NCI-H748 (cell line): Measurements from ENCODE around the gene DNAH10.
"Not testable (repeated sequence)": the region's sequence is repeated elsewhere in the genome, so short reads cannot be mapped to it uniquely, and the experiment has no call there.

Experiments used
- DNase-seq: peaks from one replicate; lab custom pipeline; 2025; ENCODE audit not compliant: unreplicated experiment; lab: John Stamatoyannopoulos, UW

DNAH10 gene

DNA sequence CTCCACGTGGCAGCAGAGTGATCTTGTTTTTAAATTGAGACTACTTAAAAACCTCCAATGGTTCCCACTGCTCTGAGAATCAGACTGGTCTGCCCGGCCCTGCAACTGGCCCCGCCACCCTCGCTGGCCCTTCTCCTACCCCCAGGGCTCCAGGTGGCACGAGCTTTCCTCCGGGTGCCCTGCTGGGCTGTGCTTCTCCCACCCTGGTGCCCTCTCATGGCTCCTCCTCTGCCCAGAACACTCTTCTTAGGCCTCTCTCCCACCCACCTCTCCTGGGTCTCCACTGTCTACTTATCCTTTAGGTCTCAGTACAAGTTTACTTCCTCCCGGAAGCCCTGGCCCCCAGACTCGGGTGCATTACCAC, 184.0 kb downstream of the DNAH10 start:
- DNase-seq, result no peak

DNA sequence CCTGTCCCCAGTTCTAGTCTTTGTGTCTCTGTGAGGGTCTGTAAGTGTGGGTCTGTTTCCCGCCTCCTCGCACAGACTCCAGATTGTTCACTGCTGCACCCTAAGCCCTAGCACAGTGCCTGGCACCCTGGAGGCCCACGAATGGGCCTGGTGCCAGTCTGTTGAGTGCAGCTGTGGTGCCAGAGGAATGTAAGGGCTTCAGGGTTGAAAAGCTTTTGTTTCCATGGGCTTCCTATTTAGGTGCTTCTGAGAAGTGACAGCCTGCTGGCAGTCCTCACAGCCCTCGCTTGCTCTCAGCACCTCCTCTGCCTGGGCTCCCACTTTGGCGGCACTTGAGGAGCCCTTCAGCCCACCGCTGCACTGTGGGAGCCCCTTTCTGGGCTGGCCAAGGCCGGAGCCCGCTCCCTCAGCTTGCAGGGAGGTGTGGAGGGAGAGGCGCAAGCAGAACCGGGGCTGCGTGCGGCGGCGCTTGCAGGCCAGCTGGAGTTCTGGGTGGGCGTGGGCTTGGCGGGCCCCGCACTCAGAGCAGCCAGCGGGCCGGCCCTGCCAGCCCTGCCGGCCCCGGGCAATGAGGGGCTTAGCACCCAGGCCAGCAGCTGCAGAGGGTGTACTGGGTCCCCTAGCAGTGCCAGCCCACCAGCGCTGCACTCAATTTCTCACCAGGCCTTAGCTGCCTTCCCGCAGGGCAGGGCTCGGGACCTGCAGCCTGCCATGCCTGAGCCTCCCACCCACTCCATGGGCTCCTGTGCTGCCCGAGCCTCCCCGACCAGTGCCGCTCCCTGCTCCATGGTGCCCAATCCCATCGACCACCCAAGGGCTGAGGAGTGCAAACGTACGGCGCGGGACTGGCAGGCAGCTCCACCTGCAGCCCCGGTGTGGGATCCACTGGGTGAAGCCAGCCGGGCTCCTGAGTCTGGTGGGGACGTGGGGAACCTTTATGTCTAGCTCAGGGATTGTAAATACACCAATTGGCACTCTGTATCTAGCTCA, 184.7 kb downstream of the DNAH10 start:
- not testable (repeated sequence) for DNase-seq

DNA sequence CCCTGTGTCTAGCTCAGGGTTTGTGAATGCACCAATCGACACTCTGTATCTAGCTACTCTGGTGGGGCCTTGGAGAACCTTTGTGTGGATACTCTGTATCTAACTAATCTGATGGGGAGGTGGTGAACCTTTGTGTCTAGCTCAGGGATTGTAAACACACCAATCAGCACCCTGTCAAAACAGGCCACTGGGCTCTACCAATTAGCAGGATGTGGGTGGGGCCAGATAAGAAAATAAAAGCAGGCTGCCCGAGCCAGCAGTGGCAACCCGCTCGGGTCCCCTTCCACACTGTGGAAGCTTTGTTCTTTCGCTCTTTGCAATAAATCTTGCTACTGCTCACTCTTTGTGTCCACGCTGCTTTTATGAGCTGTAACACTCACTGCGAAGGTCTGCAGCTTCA, 185.4 kb downstream of the DNAH10 start:
- DNase-seq, result not testable (repeated sequence)

DNA sequence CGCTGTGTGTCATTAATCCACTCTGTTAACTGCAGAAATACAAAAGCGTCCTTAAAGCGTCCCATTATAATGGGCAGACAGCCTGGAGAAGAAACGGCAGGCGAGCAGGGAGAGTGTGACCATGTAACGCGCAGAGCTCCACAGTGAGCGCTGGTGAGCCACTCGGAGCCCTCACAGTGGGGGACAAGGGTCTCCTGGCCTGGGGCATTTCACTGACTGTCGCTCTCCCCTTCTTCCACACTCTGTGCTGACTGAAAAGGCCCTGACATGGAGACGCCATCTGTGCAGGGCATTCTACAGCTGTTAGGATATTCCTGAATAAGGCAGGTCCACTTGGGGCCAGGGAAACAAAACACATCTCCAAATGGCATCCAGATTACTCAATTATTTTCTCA, 186.3 kb downstream of the DNAH10 start:
- no peak for DNase-seq

DNA sequence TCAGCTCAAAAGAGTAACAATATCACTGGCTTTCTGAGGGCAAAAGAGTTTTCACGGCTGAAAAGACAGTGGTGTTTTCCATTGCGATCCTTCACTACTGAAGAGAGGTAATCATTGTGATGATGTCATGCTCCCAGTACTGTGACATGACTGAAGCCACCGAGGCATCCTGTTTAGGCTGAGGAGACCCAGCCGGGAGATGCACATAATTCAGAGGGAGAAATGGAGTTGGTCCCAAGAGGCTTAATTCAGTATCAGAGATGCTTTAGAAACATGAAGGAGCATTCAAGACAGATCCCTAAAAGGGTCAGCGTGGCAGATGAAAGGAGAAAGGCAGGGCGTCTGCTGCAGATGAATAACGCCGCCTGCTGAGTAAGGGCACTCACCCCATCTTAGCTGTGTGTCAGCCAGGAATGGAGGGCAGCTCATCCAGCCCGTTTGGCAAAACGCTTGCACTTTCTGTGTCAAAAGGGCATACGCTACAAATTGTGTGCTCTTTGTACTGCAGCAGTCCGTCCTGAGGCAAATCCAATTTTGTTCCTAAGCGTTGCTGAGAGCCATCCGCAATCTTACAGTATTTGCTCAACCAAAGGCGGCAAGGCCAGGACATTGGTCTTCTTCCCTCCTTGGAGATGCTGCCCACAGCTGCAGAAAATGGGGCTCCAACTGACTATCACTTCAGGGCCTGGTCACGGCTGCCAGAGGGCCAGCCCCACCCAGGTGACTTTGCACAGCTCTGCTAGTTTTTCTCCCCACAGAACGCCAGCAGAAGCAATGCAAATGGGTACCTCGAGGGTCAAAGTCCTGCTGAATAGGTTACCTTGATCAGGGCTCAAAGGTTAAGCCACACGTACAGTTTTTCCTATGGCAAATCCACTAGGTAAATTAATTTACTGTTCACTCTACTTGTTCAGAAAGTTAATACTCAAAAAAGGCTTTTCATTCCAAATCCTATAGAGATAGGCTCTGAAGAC, 187.0 kb downstream of the DNAH10 start:
- DNase-seq, result no peak

DNA sequence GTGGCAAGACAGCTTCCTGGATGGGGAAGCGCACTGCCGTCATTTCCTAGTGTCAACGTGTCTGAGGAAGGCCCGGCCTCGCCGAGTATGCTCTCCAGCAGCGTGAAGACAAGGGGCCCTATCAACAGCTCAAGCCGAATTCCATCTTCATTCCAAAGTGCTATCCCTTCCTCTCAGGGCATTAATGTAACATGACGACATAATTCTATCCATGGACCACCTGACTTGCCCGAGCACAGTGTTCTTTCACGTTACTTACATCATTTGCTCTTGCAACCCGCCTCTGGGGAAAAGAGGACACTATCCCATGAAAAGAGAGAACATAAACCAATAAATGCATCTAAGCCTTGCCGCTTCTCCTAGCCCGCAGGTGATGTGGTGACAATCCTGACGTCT, 187.7 kb downstream of the DNAH10 start:
- no peak for DNase-seq

DNA sequence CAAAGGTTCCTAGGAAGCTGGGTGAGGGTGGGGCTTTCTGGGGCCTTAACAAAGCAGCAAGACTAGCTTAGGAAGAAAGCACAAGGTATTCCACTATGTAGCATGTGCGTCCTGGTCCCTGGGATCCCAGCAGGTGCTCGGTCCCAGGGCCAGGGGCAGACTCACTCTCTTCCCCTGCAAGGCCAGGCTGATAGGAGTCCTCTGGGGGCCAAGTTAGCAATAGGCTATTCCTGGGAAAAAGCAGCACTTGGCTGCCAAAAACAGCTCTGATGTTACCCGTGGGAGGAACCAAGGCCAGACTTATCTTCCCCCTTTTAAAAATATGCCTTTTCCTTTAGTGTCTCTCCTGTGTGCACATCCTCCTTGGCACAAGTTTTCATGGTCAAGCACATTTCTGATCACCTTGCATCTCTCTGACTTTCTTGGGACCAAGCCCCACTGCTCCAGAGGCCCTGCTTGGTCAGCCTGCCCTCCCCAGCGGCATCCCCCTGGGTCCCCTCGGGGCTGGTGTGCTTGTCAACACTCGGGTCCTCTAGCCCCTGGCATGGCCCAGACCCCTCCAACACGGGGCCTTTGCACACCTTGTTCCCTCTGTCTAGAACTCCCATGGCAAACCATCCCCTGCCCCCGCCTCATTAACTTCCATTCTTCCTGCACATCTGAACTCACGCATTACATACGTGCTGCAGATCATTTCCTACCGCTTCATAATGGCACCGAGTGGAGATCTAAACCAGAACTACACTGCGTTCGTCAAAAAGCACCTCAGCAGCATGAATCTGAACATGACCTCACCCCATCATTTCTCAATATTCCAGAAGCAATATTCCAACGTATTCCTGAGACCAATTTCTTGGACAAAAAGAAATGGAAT, 188.6 kb downstream of the DNAH10 start:
- no peak for DNase-seq

DNA sequence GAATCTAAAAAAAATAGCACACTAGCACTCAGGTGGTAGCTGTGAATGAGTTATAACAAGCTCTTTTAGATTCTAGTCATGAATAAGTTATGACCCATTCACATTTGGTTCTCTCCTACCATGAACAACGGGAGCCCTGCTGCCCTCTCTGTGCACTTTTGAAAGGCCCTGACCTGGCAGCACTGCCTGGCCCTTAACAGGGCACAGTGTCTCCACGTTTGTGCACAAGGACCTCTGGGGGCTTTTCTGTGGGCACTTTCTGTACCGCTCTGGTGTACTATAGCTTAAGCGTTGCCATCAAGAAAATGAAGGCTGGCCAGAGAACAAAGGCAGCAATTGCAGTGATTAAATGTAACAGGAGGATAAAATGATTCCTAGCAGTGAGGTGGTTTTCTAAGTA, 189.4 kb downstream of the DNAH10 start:
- no peak for DNase-seq

DNA sequence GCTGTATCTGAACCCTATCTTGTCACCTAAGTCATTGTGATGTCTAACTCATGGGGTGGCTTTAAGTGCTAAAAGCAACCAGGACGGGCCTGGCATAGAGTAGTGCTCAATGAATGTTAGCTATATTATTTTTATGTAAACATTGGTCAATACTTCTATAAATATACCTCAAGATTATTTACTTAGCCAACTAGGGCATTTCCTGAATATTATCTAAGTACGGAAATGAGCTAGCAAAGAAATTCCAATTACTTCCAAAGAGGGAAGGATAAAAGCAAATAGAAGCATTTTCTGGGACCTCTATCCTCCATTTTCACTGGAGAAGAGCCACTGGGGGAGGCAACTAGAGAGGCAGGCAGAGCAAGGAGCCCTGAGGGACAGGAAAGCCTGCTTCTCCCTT, 189.9 kb downstream of the DNAH10 start:
- no peak for DNase-seq

DNA sequence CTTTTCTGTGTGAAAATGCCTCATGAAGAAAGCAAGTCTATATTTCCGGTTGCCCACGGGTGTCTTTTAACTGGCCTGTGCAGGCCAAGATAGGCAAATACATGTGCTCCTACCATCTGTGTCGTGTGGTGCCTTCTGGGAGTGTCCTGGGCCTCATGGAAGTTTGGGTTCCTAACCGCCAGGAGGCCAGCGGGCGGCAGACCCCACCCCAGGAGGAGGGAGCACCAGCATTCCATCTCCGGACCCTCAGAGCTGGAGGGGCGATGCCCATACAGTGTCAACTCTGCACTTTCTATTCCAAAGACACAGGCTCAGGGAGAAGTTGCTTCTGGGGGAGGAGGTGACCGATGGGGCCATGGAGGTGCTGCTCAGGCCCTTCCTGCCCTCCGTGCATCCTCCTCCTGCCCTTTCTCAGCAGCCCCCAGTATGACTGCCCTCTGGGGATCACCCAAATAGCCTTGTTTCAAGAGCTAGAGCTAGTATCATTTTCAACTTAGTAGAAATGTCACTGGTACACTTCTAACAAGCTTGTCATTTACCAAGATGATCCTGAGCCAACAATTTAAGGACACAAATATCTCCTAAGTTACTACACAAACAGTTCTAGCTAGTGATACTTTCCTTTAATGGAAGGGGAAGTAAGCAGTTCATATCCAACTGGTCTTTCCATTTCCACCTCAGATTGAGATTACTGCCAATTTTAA, 192.7 kb downstream of the DNAH10 start:
- DNase-seq, result no peak

DNA sequence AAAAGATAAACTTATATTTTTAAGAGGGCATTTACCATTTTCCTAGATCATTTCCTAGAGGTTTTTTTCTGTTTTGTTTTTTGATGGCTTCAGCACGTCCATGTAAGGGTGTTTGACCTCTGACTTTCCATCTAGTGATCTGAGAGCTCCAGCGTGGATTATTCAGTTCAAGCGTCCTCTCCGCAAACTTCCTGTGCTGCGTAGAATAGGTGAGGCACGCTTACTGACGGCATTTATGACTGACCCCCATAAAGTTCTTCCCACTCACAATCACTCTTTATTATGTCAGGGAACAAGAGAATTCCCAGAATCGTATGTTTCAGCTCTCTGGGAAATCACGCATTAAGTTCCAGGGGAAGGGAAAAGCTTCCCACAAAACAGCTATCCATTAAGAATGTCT, 194.1 kb downstream of the DNAH10 start:
- no peak for DNase-seq

DNA sequence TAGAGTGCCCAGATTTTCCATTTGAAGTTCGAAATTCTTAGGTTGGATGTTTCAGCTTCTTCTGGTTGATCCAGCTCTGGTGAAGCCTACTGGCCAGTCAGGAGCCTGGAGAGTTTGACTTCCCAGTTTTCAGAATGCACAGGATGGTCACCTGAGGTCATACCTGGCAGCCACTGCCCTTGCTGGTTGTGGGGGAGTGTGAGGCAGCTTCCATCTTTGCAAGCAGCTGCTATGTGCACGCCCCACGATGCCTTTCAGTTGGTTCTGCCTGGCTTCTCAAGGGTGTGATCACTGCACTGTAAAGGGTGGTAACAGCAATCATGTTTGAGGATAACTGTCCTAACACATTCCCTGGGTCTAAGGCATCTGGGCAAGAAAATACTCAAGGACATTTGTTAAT, 195.1 kb downstream of the DNAH10 start:
- no peak for DNase-seq

DNA sequence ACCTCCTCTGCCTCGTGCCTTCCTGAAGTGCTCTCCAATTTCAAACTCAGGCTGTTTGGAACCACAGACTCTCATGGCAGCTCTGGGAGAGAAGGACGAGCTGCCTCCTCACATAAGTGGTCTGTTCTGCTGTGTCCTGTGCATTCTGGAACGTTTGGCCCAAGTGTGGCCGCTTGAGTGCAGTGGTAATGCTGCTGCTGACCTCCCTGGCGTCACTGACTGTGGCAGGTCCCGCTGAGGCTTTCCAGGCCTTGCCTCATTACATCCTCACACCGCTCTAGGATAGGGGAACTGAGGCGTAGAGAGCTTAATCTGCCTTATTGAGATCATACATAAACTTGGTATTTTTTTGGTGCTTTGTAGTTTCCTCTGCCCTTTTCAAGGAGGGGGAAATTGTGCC, 196.4 kb downstream of the DNAH10 start:
- no peak for DNase-seq

DNA sequence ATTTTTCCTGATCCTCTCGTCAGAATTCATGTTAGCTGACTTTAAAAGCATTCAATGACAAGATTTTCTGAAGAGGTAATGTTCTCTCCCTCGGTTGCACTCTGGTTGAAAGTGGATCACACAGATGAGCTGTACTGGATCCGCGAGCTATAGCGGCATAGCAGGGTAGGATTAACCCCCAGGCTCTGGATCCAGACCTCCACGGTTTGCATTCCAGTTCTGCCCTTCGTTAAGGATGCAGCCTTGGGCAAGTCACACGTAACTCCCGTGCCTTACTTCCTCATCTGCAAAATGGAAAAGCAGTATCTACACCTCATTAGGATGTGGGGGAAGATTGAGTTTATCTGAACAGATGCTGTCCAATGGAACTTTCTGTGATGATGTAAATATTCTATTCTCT, 196.8 kb downstream of the DNAH10 start:
- no peak for DNase-seq

DNA sequence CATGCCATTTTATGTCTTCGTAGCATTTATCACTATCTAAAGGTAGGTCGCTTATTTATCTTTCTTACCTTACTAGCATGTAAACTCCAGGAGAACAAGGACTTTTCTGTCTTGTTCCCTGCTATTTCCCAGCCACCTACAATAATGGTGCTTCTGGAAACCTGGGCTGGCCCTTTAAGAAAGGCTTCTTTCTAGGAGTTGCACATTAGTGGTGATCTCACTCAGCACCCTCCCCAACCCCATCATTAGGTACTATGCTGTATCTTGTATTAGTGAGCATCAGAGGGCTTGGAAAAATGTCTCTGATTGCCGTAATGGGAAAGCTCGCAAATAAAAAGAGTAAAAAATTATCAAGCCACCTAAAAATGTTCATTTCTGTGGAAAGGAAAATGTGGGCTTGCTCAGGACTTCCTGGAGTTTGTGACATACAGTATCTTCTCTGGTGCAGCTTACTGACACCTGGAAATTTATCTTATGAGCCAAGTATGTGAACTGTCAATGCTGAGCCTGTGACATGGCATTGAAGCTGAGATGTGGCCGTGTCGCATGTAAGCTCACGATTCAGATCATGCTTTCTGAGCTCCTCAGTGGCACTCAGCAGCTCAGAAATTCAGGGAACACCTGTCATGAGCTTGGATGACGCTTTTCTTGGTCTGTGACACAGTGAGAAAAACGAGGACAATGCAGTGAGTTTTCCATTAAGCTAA, 198.1 kb downstream of the DNAH10 start:
- no peak for DNase-seq

DNA sequence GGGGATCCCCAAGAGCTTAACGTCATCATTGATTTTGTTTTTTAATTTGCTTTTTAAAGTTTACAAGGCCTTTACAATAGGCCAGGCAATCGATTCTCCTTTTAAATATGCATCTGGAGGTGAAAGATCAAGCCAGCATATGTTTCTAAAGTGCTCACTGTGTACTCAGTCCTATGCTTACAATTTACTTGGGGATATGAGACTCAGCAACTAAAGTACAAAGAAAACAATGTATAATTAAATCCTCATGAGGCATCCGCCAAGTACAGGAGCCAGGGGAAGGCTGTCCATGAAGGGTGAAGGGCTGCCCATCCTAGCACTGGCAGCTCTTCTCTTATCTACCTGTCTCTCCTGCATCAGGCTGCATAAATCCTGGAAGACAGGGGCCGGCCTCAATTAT, 198.8 kb downstream of the DNAH10 start:
- peak; percentile 19 for DNase-seq

DNA sequence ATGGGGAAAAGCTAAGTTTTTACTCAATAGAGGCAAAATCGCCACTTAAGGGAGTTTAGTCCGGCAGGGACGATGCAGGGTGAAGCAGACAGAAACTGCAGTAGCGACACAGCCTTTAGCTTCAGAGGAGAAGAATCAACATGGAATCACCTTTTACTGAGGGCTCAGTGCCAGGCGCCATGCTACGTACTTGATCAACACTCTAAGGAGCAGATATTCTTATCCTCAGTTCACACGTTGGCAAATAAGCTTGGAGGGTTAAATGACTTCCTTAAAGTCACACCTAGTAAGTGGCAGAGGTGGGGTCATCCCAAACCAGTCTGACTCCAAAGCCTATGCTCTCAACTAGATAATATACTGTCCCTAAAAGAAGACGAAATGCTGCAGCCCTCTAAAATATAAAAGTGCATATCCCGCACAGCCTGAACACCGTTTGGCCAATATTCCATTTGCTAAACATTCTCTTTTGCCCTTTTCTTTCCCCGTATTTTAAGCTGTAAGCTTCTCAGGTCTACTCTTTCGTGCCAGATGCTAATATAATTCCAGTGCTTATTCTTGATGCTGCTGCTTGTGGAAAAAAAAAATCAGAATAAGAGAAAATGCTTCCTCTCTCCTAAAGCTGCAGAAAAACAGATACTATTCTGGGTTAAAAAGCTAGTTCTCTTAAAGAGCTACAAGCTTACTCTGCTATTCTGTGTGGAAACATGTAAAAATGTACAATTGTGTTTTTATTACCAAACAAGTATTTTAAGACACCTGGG, 199.7 kb downstream of the DNAH10 start:
- no peak for DNase-seq

DNA sequence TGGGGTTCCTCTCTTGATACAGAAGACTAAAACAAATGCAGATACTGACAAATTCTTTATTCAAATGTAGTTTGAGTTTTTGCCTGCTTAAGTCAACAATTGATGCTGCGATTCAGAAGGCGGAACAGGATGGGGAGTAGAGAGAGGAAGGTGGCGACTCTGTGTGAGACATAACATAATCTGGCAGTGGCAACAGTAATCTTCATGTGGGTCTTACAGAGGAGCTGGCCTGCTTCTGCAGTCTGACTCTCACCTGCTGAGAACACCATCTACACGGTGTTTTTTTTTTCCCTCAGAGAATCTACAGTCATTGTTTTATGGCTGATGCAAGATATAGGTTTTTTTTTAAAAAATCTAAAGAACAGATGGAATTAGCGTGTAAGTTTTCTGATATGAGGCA, 200.4 kb downstream of the DNAH10 start:
- no peak for DNase-seq

DNA sequence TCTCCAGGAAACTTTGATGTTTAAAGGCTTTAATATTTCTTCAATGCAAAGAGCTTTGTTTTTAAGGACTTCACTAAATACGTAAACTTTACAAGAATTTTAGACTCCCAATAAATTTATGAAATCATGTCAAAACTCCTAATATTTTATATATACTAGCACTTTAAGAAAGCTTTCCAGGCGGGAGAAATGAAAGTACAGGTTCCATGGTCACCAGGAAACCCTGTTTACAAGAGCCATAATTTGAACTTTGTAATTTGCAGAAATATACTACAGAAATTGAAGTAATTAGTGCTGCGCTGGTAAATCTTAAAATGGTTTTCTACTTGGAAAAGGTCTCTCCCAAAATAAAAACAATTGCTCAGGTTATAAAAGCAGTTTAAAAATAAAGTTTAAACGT, 201.7 kb downstream of the DNAH10 start:
- DNase-seq, result no peak
